Measurements from ENCODE around the gene LTBP2.

Gene LTBP2

DNA sequence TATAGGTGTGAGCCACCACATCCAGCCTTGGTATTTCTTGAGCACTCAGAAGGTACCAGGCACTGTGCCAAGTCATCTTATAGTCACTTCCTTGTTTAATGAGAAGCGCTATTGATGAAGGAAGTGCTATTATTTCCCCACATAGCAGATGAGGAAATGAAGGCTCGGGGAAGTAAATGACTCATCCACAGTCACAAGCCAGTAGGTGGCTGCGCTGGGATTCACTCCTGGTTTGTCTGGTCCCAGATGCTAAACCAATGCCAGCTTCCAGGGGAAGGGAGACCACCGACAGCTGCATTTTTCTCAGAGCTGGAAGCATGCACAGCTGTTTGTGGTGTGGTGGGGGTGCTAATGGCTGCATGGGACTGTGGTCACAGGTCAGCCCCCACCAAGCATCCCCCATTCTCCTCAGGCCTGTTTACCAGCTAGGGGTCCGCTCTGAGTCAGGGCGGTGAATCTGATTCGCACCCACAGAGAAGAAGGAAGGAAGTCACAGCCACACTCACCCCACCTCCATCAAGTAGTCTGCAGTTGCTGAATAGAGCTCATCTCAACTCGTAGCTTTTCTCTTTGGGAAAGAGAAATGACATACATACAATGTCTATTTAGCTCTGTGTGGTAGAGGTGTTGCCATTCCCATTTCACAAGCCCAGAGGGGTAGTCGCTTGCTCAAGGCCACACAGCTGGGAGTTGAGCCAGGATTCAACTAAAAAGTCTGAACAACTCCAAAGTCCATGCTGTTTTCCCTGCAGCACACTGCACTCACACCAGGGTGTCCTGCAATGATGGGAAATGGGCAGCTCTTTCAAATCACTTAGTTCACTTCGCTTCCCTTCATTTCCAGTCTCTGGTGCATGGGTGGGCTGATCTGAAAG lies 6.3 kb upstream of the LTBP2 start:
- peak overlapping the region; percentile 65 for H3K4me3 ChIP-seq (ENCODE audit: low read length)
- peaks cover 33% of the 10 kb centered on the region for H3K4me1 ChIP-seq (ENCODE audit: control insufficient read depth, low read length)
- no peaks in the 10 kb centered on the region for H3K9me2 ChIP-seq (replicated peaks; ENCODE audit: control insufficient read depth, low read length)

GRCh38 chr14:74616996-74617700 lies 5.1 kb upstream of the LTBP2 start:
- H3K9me2 ChIP-seq (replicated peaks; ENCODE audit: control insufficient read depth, low read length), result no peaks in the 10 kb centered on the region
- H3K79me2 ChIP-seq (ENCODE audit: control insufficient read depth, low read length), result no peaks in the 10 kb centered on the region
- H3K27ac ChIP-seq (ENCODE audit: low read depth, low read length), result no peak overlapping the region
- no peaks in the 10 kb centered on the region for H3K9me3 ChIP-seq (ENCODE audit: control insufficient read depth, insufficient read depth, low read length)
- H3K4me2 ChIP-seq (ENCODE audit: low read length), result no peak overlapping the region
- H4K20me1 ChIP-seq (ENCODE audit: control insufficient read depth, insufficient read depth, low read depth, low read length), result no peaks in the 10 kb centered on the region
- H3K27me3 ChIP-seq (ENCODE audit: control insufficient read depth, low read length), result peaks cover 1% of the 10 kb centered on the region; the same call in 1 of the 2 replicates
- 0 out of 2 replicates have a peak, but pooled peaks cover 3% of the 10 kb centered on the region for H3F3A ChIP-seq (ENCODE audit: control insufficient read depth, insufficient read depth)
- no peaks in the 10 kb centered on the region for H3K36me3 ChIP-seq (ENCODE audit: control insufficient read depth, low read length)
- H3K4me3 ChIP-seq (ENCODE audit: low read length), result no peak overlapping the region
- H3K4me1 ChIP-seq (ENCODE audit: control insufficient read depth, low read length), result peaks cover 35% of the 10 kb centered on the region
- TF ChIP-seq EZH2phosphoT487 (IDR thresholded peaks at IDR 0.05; ENCODE audit: borderline replicate concordance, low read length), result no peak
- TF ChIP-seq, protein P1, sequence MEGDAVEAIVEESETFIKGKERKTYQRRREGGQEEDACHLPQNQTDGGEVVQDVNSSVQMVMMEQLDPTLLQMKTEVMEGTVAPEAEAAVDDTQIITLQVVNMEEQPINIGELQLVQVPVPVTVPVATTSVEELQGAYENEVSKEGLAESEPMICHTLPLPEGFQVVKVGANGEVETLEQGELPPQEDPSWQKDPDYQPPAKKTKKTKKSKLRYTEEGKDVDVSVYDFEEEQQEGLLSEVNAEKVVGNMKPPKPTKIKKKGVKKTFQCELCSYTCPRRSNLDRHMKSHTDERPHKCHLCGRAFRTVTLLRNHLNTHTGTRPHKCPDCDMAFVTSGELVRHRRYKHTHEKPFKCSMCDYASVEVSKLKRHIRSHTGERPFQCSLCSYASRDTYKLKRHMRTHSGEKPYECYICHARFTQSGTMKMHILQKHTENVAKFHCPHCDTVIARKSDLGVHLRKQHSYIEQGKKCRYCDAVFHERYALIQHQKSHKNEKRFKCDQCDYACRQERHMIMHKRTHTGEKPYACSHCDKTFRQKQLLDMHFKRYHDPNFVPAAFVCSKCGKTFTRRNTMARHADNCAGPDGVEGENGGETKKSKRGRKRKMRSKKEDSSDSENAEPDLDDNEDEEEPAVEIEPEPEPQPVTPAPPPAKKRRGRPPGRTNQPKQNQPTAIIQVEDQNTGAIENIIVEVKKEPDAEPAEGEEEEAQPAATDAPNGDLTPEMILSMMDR (IDR thresholded peaks at IDR 0.05; ENCODE audit: low read depth, low read length, poor library complexity, severe bottlenecking), result no peak

More for the DNA sequence above, 6.3 kb upstream of the LTBP2 start:
- Histone ChIP-seq H3K27me3 (ENCODE audit: control insufficient read depth, low read length) (no peaks in the 10 kb centered on the region), H3K36me3 (ENCODE audit: control insufficient read depth, low read length) (no peaks in the 10 kb centered on the region), H3K79me2 (ENCODE audit: control insufficient read depth, low read length) (no peaks in the 10 kb centered on the region), H3K27ac (ENCODE audit: low read depth, low read length) (no peak overlapping the region), H4K20me1 (ENCODE audit: control insufficient read depth, insufficient read depth, low read depth, low read length) (no peaks in the 10 kb centered on the region), H3K9me3 (ENCODE audit: control insufficient read depth, insufficient read depth, low read length) (no peaks in the 10 kb centered on the region), H3K4me2 (ENCODE audit: low read length) (peak overlapping the region; percentile 79), H3F3A (ENCODE audit: control insufficient read depth, insufficient read depth) (0 out of 2 replicates have a peak, but pooled peaks cover 3% of the 10 kb centered on the region)
- no peak for TF ChIP-seq EZH2phosphoT487 (IDR thresholded peaks at IDR 0.05; ENCODE audit: borderline replicate concordance, low read length)
- TF ChIP-seq, protein P1 (IDR thresholded peaks at IDR 0.05; ENCODE audit: low read depth, low read length, poor library complexity, severe bottlenecking), result peak; percentile 10

GRCh38 chr14:74616507-74616906 lies 4.5 kb upstream of the LTBP2 start:
- Histone ChIP-seq H3K27me3 (ENCODE audit: control insufficient read depth, low read length) (peaks cover 6% of the 10 kb centered on the region; the same call in 1 of the 2 replicates), H3K9me2 (replicated peaks; ENCODE audit: control insufficient read depth, low read length) (no peaks in the 10 kb centered on the region), H3K79me2 (ENCODE audit: control insufficient read depth, low read length) (no peaks in the 10 kb centered on the region), H4K20me1 (ENCODE audit: control insufficient read depth, insufficient read depth, low read depth, low read length) (no peaks in the 10 kb centered on the region), H3K4me2 (ENCODE audit: low read length) (no peak overlapping the region), H3K36me3 (ENCODE audit: control insufficient read depth, low read length) (no peaks in the 10 kb centered on the region), H3K4me3 (ENCODE audit: low read length) (no peak overlapping the region), H3K9me3 (ENCODE audit: control insufficient read depth, insufficient read depth, low read length) (no peaks in the 10 kb centered on the region), H3K4me1 (ENCODE audit: control insufficient read depth, low read length) (peaks cover 36% of the 10 kb centered on the region), H3F3A (ENCODE audit: control insufficient read depth, insufficient read depth) (0 out of 2 replicates have a peak, but pooled peaks cover 3% of the 10 kb centered on the region), H3K27ac (ENCODE audit: low read depth, low read length) (no peak overlapping the region)
- no peak for TF ChIP-seq EZH2phosphoT487 (IDR thresholded peaks at IDR 0.05; ENCODE audit: borderline replicate concordance, low read length)
- TF ChIP-seq, protein P1 (IDR thresholded peaks at IDR 0.05; ENCODE audit: low read depth, low read length, poor library complexity, severe bottlenecking), result no peak

Measured in DOHH2 (cell line).